ENCODE data around the gene PACS2.

PACS2 gene

GRCh38 chr14:105442125-105442524, 127.6 kb downstream of the PACS2 start:
- TF ChIP-seq EP300 (IDR thresholded peaks at IDR 0.05; ENCODE audit: borderline replicate concordance) = no peak
- no peak for TF ChIP-seq RAD21 (IDR thresholded peaks at IDR 0.05; ENCODE audit: low read depth)
- TF ChIP-seq CREB1 (IDR thresholded peaks at IDR 0.05; ENCODE audit: low read depth) = no peak
- TF ChIP-seq CEBPB (IDR thresholded peaks at IDR 0.05) = no peak
- TF ChIP-seq EGR1 (IDR thresholded peaks at IDR 0.05) = no peak
- no peak for TF ChIP-seq REST (IDR thresholded peaks at IDR 0.05; ENCODE audit: low read depth)
- TF ChIP-seq MAX (IDR thresholded peaks at IDR 0.05) = no peak
- no peak for TF ChIP-seq NFIC (IDR thresholded peaks at IDR 0.05)
- TF ChIP-seq ZBTB7A (IDR thresholded peaks at IDR 0.05; ENCODE audit: low read depth) = no peak
- TF ChIP-seq TEAD4 (IDR thresholded peaks at IDR 0.05) = no peak
- no peak for TF ChIP-seq FOXM1 (IDR thresholded peaks at IDR 0.05; ENCODE audit: borderline replicate concordance, low read depth)
- no peak for TF ChIP-seq USF1 (IDR thresholded peaks at IDR 0.05)
- no peak for TF ChIP-seq TCF12 (IDR thresholded peaks at IDR 0.05; ENCODE audit: low read depth)
- no peak for TF ChIP-seq TAF1 (IDR thresholded peaks at IDR 0.05; ENCODE audit: low read depth)
- TF ChIP-seq YY1 (IDR thresholded peaks at IDR 0.05; ENCODE audit: low read depth) = no peak

GRCh38 chr14:105442834-105443233, 128.3 kb downstream of the PACS2 start:
- TF ChIP-seq NFIC (IDR thresholded peaks at IDR 0.05) = no peak
- TF ChIP-seq MAX (IDR thresholded peaks at IDR 0.05) = no peak
- no peak for TF ChIP-seq FOXM1 (IDR thresholded peaks at IDR 0.05; ENCODE audit: borderline replicate concordance, low read depth)
- TF ChIP-seq RAD21 (IDR thresholded peaks at IDR 0.05; ENCODE audit: low read depth) = no peak

- TF ChIP-seq TAF1 (IDR thresholded peaks at IDR 0.05; ENCODE audit: low read depth) (no peak), EP300 (IDR thresholded peaks at IDR 0.05; ENCODE audit: borderline replicate concordance) (no peak), EGR1 (IDR thresholded peaks at IDR 0.05) (no peak), NFIC (IDR thresholded peaks at IDR 0.05) (no peak), TCF12 (IDR thresholded peaks at IDR 0.05; ENCODE audit: low read depth) (no peak)
Measured at GRCh38 chr14:105444859-105445258, 130.3 kb downstream of the PACS2 start.

- no peak for TF ChIP-seq MAX (IDR thresholded peaks at IDR 0.05)
- no peak for TF ChIP-seq TEAD4 (IDR thresholded peaks at IDR 0.05)
- no peak for TF ChIP-seq REST (IDR thresholded peaks at IDR 0.05; ENCODE audit: low read depth)
Measured at GRCh38 chr14:105445290-105445689, 130.7 kb downstream of the PACS2 start.

GRCh38 chr14:105445901-105446845, 131.6 kb downstream of the PACS2 start:
- TF ChIP-seq YY1 (IDR thresholded peaks at IDR 0.05; ENCODE audit: low read depth) (no peak), CREB1 (IDR thresholded peaks at IDR 0.05; ENCODE audit: low read depth) (no peak), TEAD4 (IDR thresholded peaks at IDR 0.05) (no peak), USF1 (IDR thresholded peaks at IDR 0.05) (no peak), ZBTB7A (IDR thresholded peaks at IDR 0.05; ENCODE audit: low read depth) (no peak)

GRCh38 chr14:105446971-105447370, 132.4 kb downstream of the PACS2 start:
- TF ChIP-seq YY1 (IDR thresholded peaks at IDR 0.05; ENCODE audit: low read depth) (no peak), ZBTB7A (IDR thresholded peaks at IDR 0.05; ENCODE audit: low read depth) (no peak), MAX (IDR thresholded peaks at IDR 0.05) (no peak), EGR1 (IDR thresholded peaks at IDR 0.05) (no peak), TAF1 (IDR thresholded peaks at IDR 0.05; ENCODE audit: low read depth) (no peak), TCF12 (IDR thresholded peaks at IDR 0.05; ENCODE audit: low read depth) (no peak), TEAD4 (IDR thresholded peaks at IDR 0.05) (no peak), CREB1 (IDR thresholded peaks at IDR 0.05; ENCODE audit: low read depth) (no peak), CEBPB (IDR thresholded peaks at IDR 0.05) (no peak), NFIC (IDR thresholded peaks at IDR 0.05) (no peak), RAD21 (IDR thresholded peaks at IDR 0.05; ENCODE audit: low read depth) (no peak), REST (IDR thresholded peaks at IDR 0.05; ENCODE audit: low read depth) (no peak), EP300 (IDR thresholded peaks at IDR 0.05; ENCODE audit: borderline replicate concordance) (no peak), FOXM1 (IDR thresholded peaks at IDR 0.05; ENCODE audit: borderline replicate concordance, low read depth) (no peak), USF1 (IDR thresholded peaks at IDR 0.05) (no peak)

Data from Ishikawa (cell line).